Measurements from ENCODE around the gene TRAPPC14. TPM values are rescaled to one million over a fixed set of nuclear protein-coding genes. Genes with fewer than 3 reads are reported as not detected.
A peak's percentile ranks its signal among the peaks of the same experiment; 100 is the strongest.

The TRAPPC14 gene
- total and polyA plus RNA-seq, 9 of the 15 experiments (the other 6 are each of a cell fraction or from before 2014, with no cell fraction given): 0.42 to 45.9 (median 18.2) TPM

DNA sequence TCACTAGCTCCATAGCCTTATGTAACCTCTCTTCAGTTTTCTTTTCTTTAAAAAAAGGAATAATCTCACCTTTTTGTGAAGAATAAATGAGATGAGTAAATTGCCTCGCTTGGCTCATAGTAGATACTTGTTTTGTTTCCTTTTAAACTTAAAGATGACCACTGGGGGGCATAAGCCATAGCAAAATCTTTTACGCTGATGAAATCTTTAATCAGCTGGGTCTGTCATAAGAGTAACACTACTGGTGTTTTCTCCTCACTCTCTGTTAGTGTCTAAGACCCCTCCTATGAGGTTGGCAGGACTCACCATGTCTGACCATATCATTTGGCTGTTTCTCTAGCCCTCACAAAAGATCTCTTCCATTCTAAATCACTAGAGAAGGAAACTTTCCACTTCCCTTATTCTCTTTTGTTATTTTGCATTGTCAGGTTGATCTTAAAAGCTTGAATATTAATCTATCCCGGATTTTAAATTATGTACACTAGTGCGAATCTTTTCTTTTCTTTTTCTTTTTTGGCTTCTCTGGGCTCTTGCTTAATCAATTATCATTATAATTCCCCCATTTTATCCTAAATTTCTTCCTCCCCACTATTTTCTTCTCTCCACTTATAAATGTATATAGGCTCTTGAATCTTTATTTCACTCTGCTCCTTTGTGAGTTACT, 31.7 kb upstream of the TRAPPC14 start (continued):
- no peak for TF ChIP-seq ZNF41 (CRISPR knock-in tag; conservative IDR thresholded peaks at IDR 0.05)
- TF ChIP-seq, protein P1, sequence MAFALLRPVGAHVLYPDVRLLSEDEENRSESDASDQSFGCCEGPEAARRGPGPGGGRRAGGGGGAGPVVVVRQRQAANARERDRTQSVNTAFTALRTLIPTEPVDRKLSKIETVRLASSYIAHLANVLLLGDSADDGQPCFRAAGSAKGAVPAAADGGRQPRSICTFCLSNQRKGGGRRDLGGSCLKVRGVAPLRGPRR (CRISPR knock-in tag; IDR thresholded peaks at IDR 0.05): no peak
- TF ChIP-seq ZNF444 (CRISPR knock-in tag; IDR thresholded peaks at IDR 0.05): 0 out of 2 replicates have a peak, but pooled peaks have one; percentile 43
- TF ChIP-seq HDAC1 (IDR thresholded peaks at IDR 0.05): no peak
- no peak for TF ChIP-seq SAFB (IDR thresholded peaks at IDR 0.05; ENCODE audit: borderline replicate concordance, low read depth, low read length)
- no peak for TF ChIP-seq PHF21A (IDR thresholded peaks at IDR 0.05; ENCODE audit: borderline replicate concordance, low read depth)
- TF ChIP-seq SRSF9 (IDR thresholded peaks at IDR 0.05; ENCODE audit: borderline replicate concordance, low read depth, low read length): no peak
- TF ChIP-seq BDP1 (IDR thresholded peaks at IDR 0.05; ENCODE audit: insufficient read depth, insufficient read length): no peak
- no peak for TF ChIP-seq MEIS2 (IDR thresholded peaks at IDR 0.05; ENCODE audit: partially characterized antibody)
- no peak for TF ChIP-seq ZNF79 (CRISPR knock-in tag; IDR thresholded peaks at IDR 0.05; ENCODE audit: low read depth)
- TF ChIP-seq HDAC2 (IDR thresholded peaks at IDR 0.05): peak; percentile 49; the same call in 1 of the 2 replicates
- TF ChIP-seq TEAD1 (CRISPR knock-in tag; IDR thresholded peaks at IDR 0.05): peak in 1 of 2 experiments; percentile 57; a peak in 1 of 4 replicates
- no peak for TF ChIP-seq RBM25 (IDR thresholded peaks at IDR 0.05; ENCODE audit: low read depth, low read length, severe bottlenecking)
- TF ChIP-seq, protein P2, sequence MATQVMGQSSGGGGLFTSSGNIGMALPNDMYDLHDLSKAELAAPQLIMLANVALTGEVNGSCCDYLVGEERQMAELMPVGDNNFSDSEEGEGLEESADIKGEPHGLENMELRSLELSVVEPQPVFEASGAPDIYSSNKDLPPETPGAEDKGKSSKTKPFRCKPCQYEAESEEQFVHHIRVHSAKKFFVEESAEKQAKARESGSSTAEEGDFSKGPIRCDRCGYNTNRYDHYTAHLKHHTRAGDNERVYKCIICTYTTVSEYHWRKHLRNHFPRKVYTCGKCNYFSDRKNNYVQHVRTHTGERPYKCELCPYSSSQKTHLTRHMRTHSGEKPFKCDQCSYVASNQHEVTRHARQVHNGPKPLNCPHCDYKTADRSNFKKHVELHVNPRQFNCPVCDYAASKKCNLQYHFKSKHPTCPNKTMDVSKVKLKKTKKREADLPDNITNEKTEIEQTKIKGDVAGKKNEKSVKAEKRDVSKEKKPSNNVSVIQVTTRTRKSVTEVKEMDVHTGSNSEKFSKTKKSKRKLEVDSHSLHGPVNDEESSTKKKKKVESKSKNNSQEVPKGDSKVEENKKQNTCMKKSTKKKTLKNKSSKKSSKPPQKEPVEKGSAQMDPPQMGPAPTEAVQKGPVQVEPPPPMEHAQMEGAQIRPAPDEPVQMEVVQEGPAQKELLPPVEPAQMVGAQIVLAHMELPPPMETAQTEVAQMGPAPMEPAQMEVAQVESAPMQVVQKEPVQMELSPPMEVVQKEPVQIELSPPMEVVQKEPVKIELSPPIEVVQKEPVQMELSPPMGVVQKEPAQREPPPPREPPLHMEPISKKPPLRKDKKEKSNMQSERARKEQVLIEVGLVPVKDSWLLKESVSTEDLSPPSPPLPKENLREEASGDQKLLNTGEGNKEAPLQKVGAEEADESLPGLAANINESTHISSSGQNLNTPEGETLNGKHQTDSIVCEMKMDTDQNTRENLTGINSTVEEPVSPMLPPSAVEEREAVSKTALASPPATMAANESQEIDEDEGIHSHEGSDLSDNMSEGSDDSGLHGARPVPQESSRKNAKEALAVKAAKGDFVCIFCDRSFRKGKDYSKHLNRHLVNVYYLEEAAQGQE (IDR thresholded peaks at IDR 0.05; ENCODE audit: borderline replicate concordance): peak; percentile 69; the same call in 1 of the 2 replicates
- TF ChIP-seq, protein P2 (CRISPR knock-in tag; IDR thresholded peaks at IDR 0.05; ENCODE audit: low read depth): no peak
- TF ChIP-seq KAT7 (CRISPR knock-in tag; IDR thresholded peaks at IDR 0.05; ENCODE audit: borderline replicate concordance): no peak
- TF ChIP-seq MYNN (IDR thresholded peaks at IDR 0.05): no peak
- TF ChIP-seq MYNN (CRISPR knock-in tag; IDR thresholded peaks at IDR 0.05): no peak
- peak; percentile 68; the same call in 1 of the 2 replicates for TF ChIP-seq JUND (IDR thresholded peaks at IDR 0.05; ENCODE audit: borderline replicate concordance, low read depth, low read length)
- TF ChIP-seq JUND (tag; IDR thresholded peaks at IDR 0.05; ENCODE audit: borderline replicate concordance, low read depth, low read length): peak; percentile 44; the same call in 1 of the 3 replicates
- no peak for TF ChIP-seq PRPF4 (IDR thresholded peaks at IDR 0.05; ENCODE audit: insufficient read depth, low read depth, low read length, poor library complexity, severe bottlenecking)
- no peak for TF ChIP-seq NR1H2 (CRISPR knock-in tag; IDR thresholded peaks at IDR 0.05)
